Testis (tissue), 3 donors: ENCODE results near the gene PLIN3. TPM values are rescaled to one million over a fixed set of nuclear protein-coding genes. Genes with fewer than 3 reads are reported as not detected.

Experiments
- DNase-seq: peaks from one replicate; pipeline ENCODE4 v3.0.0-alpha.2; 2019
- H3K27ac ChIP-seq, 2 donors: fragments of 200-600 bp; sonication (generic); one replicate each; pipeline ENCODE4 v1.5.1; 2019
- H3K27me3 ChIP-seq: fragments of 200-600 bp; sonication (generic); one replicate; pipeline ENCODE4 v1.5.1; 2019
- H3K36me3 ChIP-seq: fragments of 200-600 bp; sonication (generic); one replicate; pipeline ENCODE4 v1.5.1; 2017; ENCODE audit warnings: low read depth; ENCODE audit errors: missing control alignments
- H3K4me1 ChIP-seq: fragments of 200-600 bp; sonication (generic); one replicate; pipeline ENCODE4 v1.5.1; 2019
- H3K4me3 ChIP-seq, 2 donors: fragments of 200-600 bp; sonication (generic); one replicate each; pipeline ENCODE4 v1.5.1; 2017 to 2019
- H3K9me3 ChIP-seq: fragments of 200-600 bp; sonication (generic); one replicate; pipeline ENCODE4 v1.5.1; 2017
- CTCF ChIP-seq, 3 experiments: fragments of 450-650 bp in 2 of 3; fragments of 200-600 bp in 1 of 3; sonication (generic) in 1 of 3; IDR thresholded peaks; one replicate each; pipeline ENCODE4 v1.5.1; 2016 to 2019; ENCODE audit warnings: antibody characterized with exemption in 3 of 3, mild to moderate bottlenecking in 2 of 3, moderate library complexity in 1 of 3
- POLR2A ChIP-seq: fragments of 450-650 bp; IDR thresholded peaks from one replicate; pipeline ENCODE4 v1.6.1; 2017; ENCODE audit warnings: antibody characterized with exemption, mild to moderate bottlenecking, moderate library complexity
- WGBS, 2 donors: methylation state at CpG; one replicate each; pipeline ENCODE4 v1.1.5; 2018; 5-methylcytosine and 5-hydroxymethylcytosine counted together
- intact Hi-C: fragments of 100-400 bp; cut with DNase I; formaldehyde crosslinking; loops from one replicate; pipeline ENCODE4 v1.15.1; 2023; ENCODE audit warnings: low total_unique reads
- polyA plus RNA-seq: library from polyadenylated mRNA; stranded (reverse); fragments of 350-450 nt; fragmentation: Illumina TruSeq; extraction: RNeasy Lipid Tissue Mini Kit (QIAGEN cat#74804); gene quantifications from one replicate; pipeline ENCODE4 v1.2.3, GENCODE V29; 2014; ENCODE audit warnings: low read depth, low replicate concordance; ENCODE audit not compliant: insufficient read depth
- total RNA-seq, 2 donors: library from RNA; depleted of rRNA; stranded (reverse); fragments of >200 nt; gene quantifications; one replicate each; pipeline ENCODE4 v1.2.3, GENCODE V29; 2016

PLIN3 gene
- total and polyA plus RNA-seq, 3 donors from 2014 or later: 63.4 to 109 (median 82.8) TPM

DNA sequence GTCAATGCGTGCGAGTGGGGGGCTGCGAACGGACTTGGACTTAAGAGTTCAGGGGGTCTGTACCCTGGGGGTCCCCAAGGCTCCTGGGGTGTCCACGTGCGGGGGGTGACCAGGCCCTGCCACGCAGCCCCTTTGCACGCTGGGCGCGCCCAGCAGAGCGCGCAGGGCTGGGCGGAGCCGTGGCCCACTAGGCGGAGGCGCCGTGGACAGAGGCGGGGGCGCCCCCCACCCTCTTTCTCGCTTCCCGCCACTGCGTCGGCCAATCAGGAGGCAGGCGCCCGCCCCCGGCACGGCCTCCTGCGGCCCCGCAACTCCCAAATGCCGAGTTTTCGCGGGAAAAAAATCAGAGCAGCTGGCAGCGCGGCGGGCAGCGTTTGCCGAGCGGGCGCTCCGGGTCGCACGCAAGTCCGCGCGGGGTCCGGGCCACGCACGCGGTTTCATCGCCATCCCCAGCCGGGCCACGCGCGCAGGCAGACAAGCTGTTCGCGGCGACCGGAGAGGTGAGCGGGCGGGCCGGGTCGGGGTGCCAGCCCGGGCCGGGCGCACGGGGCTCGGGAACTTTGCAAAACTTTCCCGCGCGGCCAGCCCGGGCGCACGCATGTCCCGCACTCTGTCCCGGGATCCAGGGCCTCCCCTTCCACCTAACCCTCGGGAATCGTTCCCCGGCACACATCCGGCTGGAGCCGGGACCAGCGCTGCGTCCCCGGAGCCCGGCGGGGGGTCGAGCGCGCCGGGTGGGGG is 41.9 kb upstream of the PLIN3 start, which contains the start of gene UHRF1:
Gene UHRF1 (plus strand): TSS at position 346 of the 741 bp plus-strand sequence. CDS start 1,385 bp downstream, outside the sequence.
- DNase-seq: no peak
- H3K4me1 ChIP-seq: peaks cover 13% of the 10 kb centered on the region
- peak within 1 kb of the TSS; percentile 69 to 71 for H3K4me3 ChIP-seq
- no peak within 1 kb of the TSS for H3K27ac ChIP-seq
- intact Hi-C loops: no loop called here
- H3K36me3 ChIP-seq: no peaks in the 10 kb centered on the region
- no peaks in the 10 kb centered on the region for H3K9me3 ChIP-seq
- no peaks in the 10 kb centered on the region for H3K27me3 ChIP-seq
- WGBS, 2 donors: 2 to 30% methylated on average over 2 to 34 of the region's 89 CpGs
- no peak for TF ChIP-seq POLR2A
- no peak for TF ChIP-seq CTCF (IDR thresholded peaks at IDR 0.05)

- no peak for TF ChIP-seq POLR2A
- TF ChIP-seq CTCF (IDR thresholded peaks at IDR 0.05): no peak
- H3K4me1 ChIP-seq: peaks cover 13% of the 10 kb centered on the region
- 63 to 69% methylated on average over 5 to 15 of the region's 15 CpGs for WGBS, 2 donors
- no peaks in the 10 kb centered on the region for H3K36me3 ChIP-seq
- DNase-seq: no peak
- no peaks in the 10 kb centered on the region for H3K9me3 ChIP-seq
- H3K27ac ChIP-seq: no peak overlapping the region
- intact Hi-C loops: no loop called here
- no peaks in the 10 kb centered on the region for H3K27me3 ChIP-seq
- H3K4me3 ChIP-seq: no peak overlapping the region
Observed at GRCh38 chr19:4908781-4909155, 41.3 kb upstream of the PLIN3 start.

- Histone ChIP-seq H3K9me3 (no peaks in the 10 kb centered on the region), H3K4me1 (peaks cover 13% of the 10 kb centered on the region), H3K27ac (no peak overlapping the region), H3K36me3 (no peaks in the 10 kb centered on the region), H3K27me3 (no peaks in the 10 kb centered on the region), H3K4me3 (no peak overlapping the region)
- DNase-seq: no peak
- WGBS, 2 donors: 77 to 85% methylated on average over 5 of the region's 5 CpGs
- no peak for TF ChIP-seq POLR2A
- intact Hi-C loops: no loop called here
Observed at GRCh38 chr19:4908360-4908759, 40.9 kb upstream of the PLIN3 start.

DNA sequence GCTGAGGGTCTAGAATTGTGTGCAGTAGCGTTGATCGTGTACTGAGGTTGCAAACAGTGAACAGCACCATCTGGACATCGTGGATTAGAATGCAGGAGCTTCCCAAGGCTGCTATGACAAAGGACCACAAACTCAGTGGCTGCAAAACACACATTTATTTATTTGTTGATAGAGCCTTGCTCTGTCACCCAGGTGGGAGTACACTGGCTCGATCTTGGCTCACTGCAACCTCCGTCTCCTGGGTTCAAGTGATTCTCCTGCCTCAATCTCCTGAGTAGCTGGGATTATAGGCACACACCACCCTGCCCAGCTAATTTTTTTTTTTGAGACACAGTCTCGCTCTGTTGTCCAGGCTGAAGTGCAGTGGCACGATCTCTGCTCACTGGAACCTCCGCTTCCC is 39.5 kb upstream of the PLIN3 start:
- DNase-seq: no peak
- intact Hi-C loops: no loop called here
- Histone ChIP-seq H3K9me3 (no peaks in the 10 kb centered on the region), H3K4me3 (no peak overlapping the region), H3K4me1 (peaks cover 13% of the 10 kb centered on the region), H3K27ac (no peak overlapping the region), H3K27me3 (no peaks in the 10 kb centered on the region), H3K36me3 (no peaks in the 10 kb centered on the region)
- TF ChIP-seq POLR2A (no peak), CTCF (IDR thresholded peaks at IDR 0.05) (no peak)
- WGBS, 2 donors: 77 to 91% methylated on average over 8 of the region's 8 CpGs

DNA sequence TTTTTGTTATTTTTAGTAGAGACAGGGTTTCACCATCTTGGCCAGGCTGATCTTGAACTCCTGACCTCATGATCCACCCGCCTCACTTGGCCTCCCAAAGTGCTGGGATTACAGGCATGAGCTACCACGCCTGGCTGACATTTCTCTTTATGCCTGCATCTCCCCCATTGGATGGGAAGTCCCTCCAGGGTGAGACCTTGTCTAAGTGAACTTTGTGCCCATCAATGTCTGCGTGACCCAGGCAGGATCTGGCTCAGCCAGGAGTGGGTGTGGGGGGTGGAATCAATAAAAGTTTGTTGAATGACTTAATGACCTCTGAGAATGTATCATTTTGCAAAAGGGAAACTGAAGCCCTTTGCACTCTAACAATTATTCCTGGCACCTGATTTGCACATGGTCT is 37.0 kb upstream of the PLIN3 start:
- H3K27ac ChIP-seq: no peak overlapping the region
- H3K27me3 ChIP-seq: no peaks in the 10 kb centered on the region
- H3K36me3 ChIP-seq: no peaks in the 10 kb centered on the region
- 57 to 85% methylated on average over 3 of the region's 3 CpGs for WGBS, 2 donors
- DNase-seq: no peak
- intact Hi-C loops: no loop called here
- no peaks in the 10 kb centered on the region for H3K4me1 ChIP-seq
- TF ChIP-seq POLR2A (no peak), CTCF (IDR thresholded peaks at IDR 0.05) (no peak)
- H3K4me3 ChIP-seq: no peak overlapping the region
- no peaks in the 10 kb centered on the region for H3K9me3 ChIP-seq
